Neural cell (in vitro differentiated cells): Measurements from ENCODE around the gene SIK3. TPM values are rescaled to one million over a fixed set of nuclear protein-coding genes. Genes with fewer than 3 reads are reported as not detected.

ENCODE experiments used
- H2AFZ ChIP-seq: fragments of 200-600, 300-800 bp; sonication (generic), shearing (Covaris generic); 2 replicates; pipeline ENCODE4 v1.6.0; 2014; ENCODE audit warnings: low read depth, mild to moderate bottlenecking, antibody characterized with exemption, low read length, moderate library complexity
- H3F3A ChIP-seq: fragments of 200-600 bp; shearing (Covaris generic); 2 replicates; pipeline ENCODE4 v1.6.1; 2016; ENCODE audit warnings: mild to moderate bottlenecking, moderate library complexity, mixed read lengths, antibody characterized with exemption, low read length; ENCODE audit not compliant: insufficient read depth, poor library complexity, severe bottlenecking
- H3K27ac ChIP-seq: fragments of 200-600, 300-800 bp; sonication (generic), shearing (Covaris generic); 2 replicates; pipeline ENCODE4 v1.5.1; 2014; ENCODE audit warnings: mild to moderate bottlenecking, low read length, moderate library complexity
- H3K27me3 ChIP-seq: fragments of 300-800, 200-600 bp; sonication (generic), shearing (Covaris generic); 2 replicates; pipeline ENCODE4 v1.6.0; 2014; ENCODE audit warnings: mild to moderate bottlenecking, low read depth, low read length, moderate library complexity; ENCODE audit not compliant: insufficient read depth
- H3K36me3 ChIP-seq: fragments of 300-800, 200-600 bp; sonication (generic), shearing (Covaris generic); 2 replicates; pipeline ENCODE4 v1.5.1; 2014; ENCODE audit warnings: mild to moderate bottlenecking, antibody characterized with exemption, low read length, moderate library complexity; ENCODE audit not compliant: insufficient read depth
- H3K4me2 ChIP-seq: fragments of 300-800, 200-600 bp; sonication (generic), shearing (Covaris generic); 2 replicates; pipeline ENCODE4 v1.6.0; 2014; ENCODE audit warnings: mild to moderate bottlenecking, low read length
- H3K4me3 ChIP-seq: fragments of 300-800, 200-600 bp; sonication (generic), shearing (Covaris generic); 2 replicates; pipeline ENCODE4 v1.5.1; 2014; ENCODE audit warnings: mild to moderate bottlenecking, low read length, moderate library complexity
- H3K79me2 ChIP-seq: fragments of 200-600 bp; shearing (Covaris generic); replicated peaks from 2 replicates; pipeline ENCODE4 v1.6.0; 2014; ENCODE audit warnings: mild to moderate bottlenecking, low read length, moderate library complexity; ENCODE audit not compliant: insufficient read depth
- H3K9ac ChIP-seq: fragments of 300-800, 200-600 bp; sonication (generic), shearing (Covaris generic); 2 replicates; pipeline ENCODE4 v1.6.1; 2016; ENCODE audit warnings: mild to moderate bottlenecking, low read length, mixed read lengths
- H3K9me2 ChIP-seq: fragments of 200-600 bp; shearing (Covaris generic); 2 replicates; pipeline ENCODE4 v1.6.1; 2016; ENCODE audit warnings: mild to moderate bottlenecking, low read length, mixed read lengths; ENCODE audit not compliant: insufficient read depth
- H3K9me3 ChIP-seq: fragments of 200-600, 300-800 bp; sonication (generic), shearing (Covaris generic); 2 replicates; pipeline ENCODE4 v1.6.1; 2016; ENCODE audit warnings: mild to moderate bottlenecking, mixed run types, low read length, moderate library complexity, mixed read lengths
- H4K20me1 ChIP-seq: fragments of 200-600 bp; shearing (Covaris generic); 2 replicates; pipeline ENCODE4 v1.6.1; 2016; ENCODE audit warnings: mild to moderate bottlenecking, mixed run types; ENCODE audit not compliant: insufficient read depth
- EP300 ChIP-seq: fragments of 450-650 bp; conservative IDR thresholded peaks from 2 replicates; pipeline ENCODE4 v1.6.1; 2014; ENCODE audit warnings: antibody characterized with exemption, mild to moderate bottlenecking, moderate library complexity; ENCODE audit not compliant: poor library complexity, severe bottlenecking
- EZH2 ChIP-seq: fragments of 200-600, 300-800 bp; shearing (Covaris generic), sonication (generic); IDR thresholded peaks from 2 replicates; pipeline ENCODE4 v1.6.1; 2014; ENCODE audit warnings: antibody characterized with exemption, low read length, borderline replicate concordance, mild to moderate bottlenecking; ENCODE audit not compliant: insufficient read depth, poor library complexity, severe bottlenecking
- MXI1 ChIP-seq: fragments of 450-650 bp; conservative IDR thresholded peaks from 2 replicates; pipeline ENCODE4 v1.6.1; 2014; ENCODE audit warnings: antibody characterized with exemption, mild to moderate bottlenecking; ENCODE audit not compliant: poor library complexity, severe bottlenecking
- POLR2AphosphoS5 ChIP-seq: IDR thresholded peaks from 2 replicates; pipeline ENCODE4 v1.6.1; 2012
- RAD21 ChIP-seq: fragments of 450-650 bp; conservative IDR thresholded peaks from 2 replicates; pipeline ENCODE4 v1.6.1; 2014; ENCODE audit warnings: antibody characterized with exemption, mild to moderate bottlenecking, moderate library complexity
- SMC3 ChIP-seq: fragments of 450-650 bp; conservative IDR thresholded peaks from 2 replicates; pipeline ENCODE4 v1.6.1; 2014; ENCODE audit warnings: antibody characterized with exemption, mild to moderate bottlenecking, moderate library complexity; ENCODE audit not compliant: poor library complexity
- TAF1 ChIP-seq: IDR thresholded peaks from 2 replicates; pipeline ENCODE4 v1.6.1; 2012; ENCODE audit warnings: low read depth
- polyA plus RNA-seq: library from polyadenylated mRNA; depleted of rRNA; stranded (reverse); fragments of >200 nt; gene quantifications from 2 replicates; pipeline ENCODE4 v1.2.3, GENCODE V29; 2014
- TF ChIP-seq, protein P1 (sequence below): fragments of 450-650 bp; IDR thresholded peaks from 2 replicates; pipeline ENCODE4 v1.5.1; 2014; ENCODE audit warnings: antibody characterized with exemption, mild to moderate bottlenecking, moderate library complexity; ENCODE audit not compliant: poor library complexity, severe bottlenecking
- TF ChIP-seq, protein P2 (sequence below): IDR thresholded peaks from 2 replicates; pipeline ENCODE4 v1.6.1; 2012; ENCODE audit warnings: borderline replicate concordance

Gene SIK3
- polyA plus RNA-seq, 1 donor from 2014 or later: 11.2 TPM

DNA sequence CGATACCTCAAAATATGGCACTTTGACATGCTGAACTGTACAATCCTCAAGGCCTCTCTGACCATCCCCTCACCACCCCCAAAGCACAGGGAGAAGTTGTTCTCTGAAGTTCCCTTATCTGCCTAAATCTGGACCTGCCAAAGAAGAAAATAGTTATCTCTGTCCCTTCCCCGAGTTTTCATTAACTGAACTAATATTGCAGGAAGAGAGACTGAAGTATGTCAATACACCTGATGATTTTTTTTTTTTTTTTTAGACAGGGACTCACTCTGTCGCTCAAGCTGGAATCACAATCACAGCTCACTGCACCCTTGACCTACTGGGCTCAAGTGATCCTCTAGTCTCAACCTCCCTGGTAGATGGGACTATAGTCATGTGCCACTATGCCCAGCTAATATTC is 75.0 kb downstream of the SIK3 start:
- Histone ChIP-seq H2AFZ (no peak overlapping the region), H3K9me2 (no peaks in the 10 kb centered on the region), H4K20me1 (no peaks in the 10 kb centered on the region), H3K9ac (no peak overlapping the region), H3F3A (no peaks in the 10 kb centered on the region), H3K27ac (no peak overlapping the region), H3K4me2 (no peak overlapping the region), H3K4me3 (no peak overlapping the region), H3K79me2 (peaks cover 16% of the 10 kb centered on the region), H3K9me3 (no peaks in the 10 kb centered on the region), H3K27me3 (no peaks in the 10 kb centered on the region), H3K36me3 (no peaks in the 10 kb centered on the region)
- TF ChIP-seq RAD21 (no peak), MXI1 (no peak), EP300 (no peak), POLR2AphosphoS5 (no peak), EZH2 (no peak), TAF1 (no peak), SMC3 (no peak)
- TF ChIP-seq, protein P1, sequence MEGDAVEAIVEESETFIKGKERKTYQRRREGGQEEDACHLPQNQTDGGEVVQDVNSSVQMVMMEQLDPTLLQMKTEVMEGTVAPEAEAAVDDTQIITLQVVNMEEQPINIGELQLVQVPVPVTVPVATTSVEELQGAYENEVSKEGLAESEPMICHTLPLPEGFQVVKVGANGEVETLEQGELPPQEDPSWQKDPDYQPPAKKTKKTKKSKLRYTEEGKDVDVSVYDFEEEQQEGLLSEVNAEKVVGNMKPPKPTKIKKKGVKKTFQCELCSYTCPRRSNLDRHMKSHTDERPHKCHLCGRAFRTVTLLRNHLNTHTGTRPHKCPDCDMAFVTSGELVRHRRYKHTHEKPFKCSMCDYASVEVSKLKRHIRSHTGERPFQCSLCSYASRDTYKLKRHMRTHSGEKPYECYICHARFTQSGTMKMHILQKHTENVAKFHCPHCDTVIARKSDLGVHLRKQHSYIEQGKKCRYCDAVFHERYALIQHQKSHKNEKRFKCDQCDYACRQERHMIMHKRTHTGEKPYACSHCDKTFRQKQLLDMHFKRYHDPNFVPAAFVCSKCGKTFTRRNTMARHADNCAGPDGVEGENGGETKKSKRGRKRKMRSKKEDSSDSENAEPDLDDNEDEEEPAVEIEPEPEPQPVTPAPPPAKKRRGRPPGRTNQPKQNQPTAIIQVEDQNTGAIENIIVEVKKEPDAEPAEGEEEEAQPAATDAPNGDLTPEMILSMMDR: no peak
- TF ChIP-seq, protein P2, sequence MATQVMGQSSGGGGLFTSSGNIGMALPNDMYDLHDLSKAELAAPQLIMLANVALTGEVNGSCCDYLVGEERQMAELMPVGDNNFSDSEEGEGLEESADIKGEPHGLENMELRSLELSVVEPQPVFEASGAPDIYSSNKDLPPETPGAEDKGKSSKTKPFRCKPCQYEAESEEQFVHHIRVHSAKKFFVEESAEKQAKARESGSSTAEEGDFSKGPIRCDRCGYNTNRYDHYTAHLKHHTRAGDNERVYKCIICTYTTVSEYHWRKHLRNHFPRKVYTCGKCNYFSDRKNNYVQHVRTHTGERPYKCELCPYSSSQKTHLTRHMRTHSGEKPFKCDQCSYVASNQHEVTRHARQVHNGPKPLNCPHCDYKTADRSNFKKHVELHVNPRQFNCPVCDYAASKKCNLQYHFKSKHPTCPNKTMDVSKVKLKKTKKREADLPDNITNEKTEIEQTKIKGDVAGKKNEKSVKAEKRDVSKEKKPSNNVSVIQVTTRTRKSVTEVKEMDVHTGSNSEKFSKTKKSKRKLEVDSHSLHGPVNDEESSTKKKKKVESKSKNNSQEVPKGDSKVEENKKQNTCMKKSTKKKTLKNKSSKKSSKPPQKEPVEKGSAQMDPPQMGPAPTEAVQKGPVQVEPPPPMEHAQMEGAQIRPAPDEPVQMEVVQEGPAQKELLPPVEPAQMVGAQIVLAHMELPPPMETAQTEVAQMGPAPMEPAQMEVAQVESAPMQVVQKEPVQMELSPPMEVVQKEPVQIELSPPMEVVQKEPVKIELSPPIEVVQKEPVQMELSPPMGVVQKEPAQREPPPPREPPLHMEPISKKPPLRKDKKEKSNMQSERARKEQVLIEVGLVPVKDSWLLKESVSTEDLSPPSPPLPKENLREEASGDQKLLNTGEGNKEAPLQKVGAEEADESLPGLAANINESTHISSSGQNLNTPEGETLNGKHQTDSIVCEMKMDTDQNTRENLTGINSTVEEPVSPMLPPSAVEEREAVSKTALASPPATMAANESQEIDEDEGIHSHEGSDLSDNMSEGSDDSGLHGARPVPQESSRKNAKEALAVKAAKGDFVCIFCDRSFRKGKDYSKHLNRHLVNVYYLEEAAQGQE: no peak

DNA sequence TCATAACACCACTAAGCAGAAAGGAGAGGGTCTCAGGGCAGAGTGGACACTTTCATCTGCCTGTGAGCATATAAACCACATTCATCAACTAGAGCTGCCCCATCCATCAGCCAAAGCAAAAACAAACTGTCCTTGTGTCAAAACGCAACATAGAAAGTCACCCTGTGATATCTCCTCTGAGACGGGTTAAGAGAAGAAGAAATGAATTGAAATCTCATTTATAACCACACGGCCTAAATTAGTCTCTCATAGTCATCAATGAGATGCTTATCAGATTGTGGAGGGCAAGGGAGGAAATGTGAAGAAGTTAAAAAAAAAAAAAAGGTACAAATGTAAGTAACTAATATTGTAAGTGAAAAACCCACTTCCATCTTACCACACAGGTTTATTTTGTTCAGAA is 75.7 kb downstream of the SIK3 start:
- Histone ChIP-seq H3K9ac (no peak overlapping the region), H3K27me3 (no peaks in the 10 kb centered on the region), H4K20me1 (no peaks in the 10 kb centered on the region), H3K79me2 (peaks cover 16% of the 10 kb centered on the region), H2AFZ (no peak overlapping the region), H3K4me3 (no peak overlapping the region), H3K4me2 (no peak overlapping the region), H3F3A (no peaks in the 10 kb centered on the region), H3K27ac (no peak overlapping the region), H3K9me3 (no peaks in the 10 kb centered on the region), H3K9me2 (no peaks in the 10 kb centered on the region), H3K36me3 (no peaks in the 10 kb centered on the region)
- TF ChIP-seq EP300: no peak
- no peak for TF ChIP-seq MXI1
- no peak for TF ChIP-seq TAF1
- no peak for TF ChIP-seq SMC3
- TF ChIP-seq RAD21: no peak
- TF ChIP-seq, protein P1: no peak
- TF ChIP-seq, protein P2: no peak
- TF ChIP-seq POLR2AphosphoS5: no peak
- TF ChIP-seq EZH2: no peak
